ENCODE data around the gene LRRC63. TPM values are rescaled to one million over a fixed set of nuclear protein-coding genes. Genes with fewer than 3 reads are reported as not detected.

Gene LRRC63
- total RNA-seq, 3 donors from 2014 or later = not detected

- ATAC-seq (no peak), DNase-seq (no peak)
- Histone ChIP-seq H3K9me3 (no peaks in the 10 kb centered on the region), H3K4me3 (no peak overlapping the region), H3K36me3 (ENCODE audit: low read depth) (no peaks in the 10 kb centered on the region), H3K4me1 (ENCODE audit: low read depth) (no peaks in the 10 kb centered on the region)
- TF ChIP-seq CTCF (IDR thresholded peaks at IDR 0.05) = no peak
- intact Hi-C loops (cut with DNase I, micrococcal nuclease) = no loop called here
Observed at GRCh38 chr13:46166947-46167610, 44.6 kb upstream of the LRRC63 start.

GRCh38 chr13:46168341-46168740 lies 43.4 kb upstream of the LRRC63 start:
- Histone ChIP-seq H3K9me3 (no peaks in the 10 kb centered on the region), H3K4me3 (no peak overlapping the region), H3K4me1 (ENCODE audit: low read depth) (no peaks in the 10 kb centered on the region), H3K36me3 (ENCODE audit: low read depth) (no peaks in the 10 kb centered on the region)
- no peak for TF ChIP-seq CTCF (IDR thresholded peaks at IDR 0.05)
- peak; percentile 59 for ATAC-seq
- peak in 1 of 3 donors; percentile 29 for DNase-seq
- intact Hi-C loops (cut with DNase I, micrococcal nuclease) = no loop called here

- H3K4me1 ChIP-seq (ENCODE audit: low read depth) = no peaks in the 10 kb centered on the region
- TF ChIP-seq CTCF (IDR thresholded peaks at IDR 0.05) = no peak
- H3K36me3 ChIP-seq (ENCODE audit: low read depth) = no peaks in the 10 kb centered on the region
- DNase-seq (no peak), ATAC-seq (no peak)
- no peaks in the 10 kb centered on the region for H3K9me3 ChIP-seq
- intact Hi-C loops (cut with DNase I, micrococcal nuclease) = no loop called here
- H3K4me3 ChIP-seq = no peak overlapping the region
Observed at GRCh38 chr13:46168783-46169182, 42.9 kb upstream of the LRRC63 start.

- H3K4me1 ChIP-seq (ENCODE audit: low read depth) = no peaks in the 10 kb centered on the region
- intact Hi-C loops (cut with DNase I, micrococcal nuclease) = no loop called here
Observed at GRCh38 chr13:46169758-46170157, 42.0 kb upstream of the LRRC63 start.

GRCh38 chr13:46170268-46170667 lies 41.5 kb upstream of the LRRC63 start:
- no peak overlapping the region for H3K4me3 ChIP-seq
- intact Hi-C loops (cut with DNase I, micrococcal nuclease) = no loop called here
- ATAC-seq (no peak), DNase-seq (no peak)
- H3K4me1 ChIP-seq (ENCODE audit: low read depth) = no peaks in the 10 kb centered on the region
- no peaks in the 10 kb centered on the region for H3K9me3 ChIP-seq
- H3K36me3 ChIP-seq (ENCODE audit: low read depth) = no peaks in the 10 kb centered on the region
- no peak for TF ChIP-seq CTCF (IDR thresholded peaks at IDR 0.05)

More at GRCh38 chr13:46169758-46170157, 42.0 kb upstream of the LRRC63 start:
- H3K36me3 ChIP-seq (ENCODE audit: low read depth) = no peaks in the 10 kb centered on the region
- ATAC-seq (no peak), DNase-seq (no peak)
- no peak overlapping the region for H3K4me3 ChIP-seq
- H3K9me3 ChIP-seq = no peaks in the 10 kb centered on the region
- TF ChIP-seq CTCF (IDR thresholded peaks at IDR 0.05) = no peak

- TF ChIP-seq CTCF (IDR thresholded peaks at IDR 0.05) = no peak
- H3K9me3 ChIP-seq = no peaks in the 10 kb centered on the region
- H3K36me3 ChIP-seq (ENCODE audit: low read depth) = no peaks in the 10 kb centered on the region
- ATAC-seq = no peak
- no peaks in the 10 kb centered on the region for H3K4me1 ChIP-seq (ENCODE audit: low read depth)
- no peak overlapping the region for H3K4me3 ChIP-seq
- no peak for DNase-seq
- intact Hi-C loops (cut with DNase I, micrococcal nuclease) = no loop called here
Observed at GRCh38 chr13:46170687-46171086, 41.0 kb upstream of the LRRC63 start.

Data from mucosa of descending colon (tissue), 3 donors.